AG04450 (cell line): ENCODE results near the gene CSNK2A3. TPM values are rescaled to one million over a fixed set of nuclear protein-coding genes. Genes with fewer than 3 reads are reported as not detected.

ENCODE experiments used
- CTCF ChIA-PET: fragments of 300-600, 350-600 bp; formaldehyde crosslinking; extraction: SDS; loops from one replicate; lab custom pipeline; 2022; ENCODE audit warnings: antibody characterized with exemption, inconsistent platforms; lab: Charles Lee
- POLR2A ChIA-PET: fragments of 350-600 bp; formaldehyde crosslinking; extraction: SDS; loops from one replicate; lab custom pipeline; 2021; ENCODE audit warnings: antibody characterized with exemption, inconsistent platforms; lab: Yijun Ruan, JAX
- DNase-seq: peaks from one replicate; pipeline ENCODE4 v3.0.0-alpha.2; 2011; ENCODE audit warnings: low read depth, low spot score
- H3K27ac ChIP-seq: one replicate; pipeline ENCODE4 v1.5.1; 2012; ENCODE audit warnings: low read depth, low read length, control low read depth
- H3K27me3 ChIP-seq: one replicate; pipeline ENCODE4 v1.6.0; 2012; ENCODE audit warnings: low read length; ENCODE audit not compliant: control insufficient read depth, insufficient read depth
- H3K4me3 ChIP-seq: 2 replicates; pipeline ENCODE4 v1.5.1; 2011; ENCODE audit warnings: mild to moderate bottlenecking, low read depth, low read length, control low read depth
- H3K9me3 ChIP-seq: 2 replicates; pipeline ENCODE4 v1.5.1; 2012; ENCODE audit warnings: low read length; ENCODE audit not compliant: control insufficient read depth, insufficient read depth
- CTCF ChIP-seq: IDR thresholded peaks from 2 replicates; pipeline ENCODE4 v1.5.1; 2011; ENCODE audit warnings: low read depth, low read length, control low read depth, inconsistent platforms
- polyA plus RNA-seq: library from polyadenylated mRNA; depleted of rRNA; stranded (reverse); fragments of >200 nt; gene quantifications from 2 replicates; pipeline ENCODE4 v1.2.3, GENCODE V29; 2011

CSNK2A3 gene
- polyA plus RNA-seq, 1 experiment: 5.2 TPM

GRCh38 chr11:11332141-11332710 is 20.8 kb downstream of the CSNK2A3 start:
- no peaks in the 10 kb centered on the region; the same call in 1 of the 2 replicates for H3K9me3 ChIP-seq
- H3K27ac ChIP-seq: no peak overlapping the region
- POLR2A ChIA-PET: no interaction called here
- TF ChIP-seq CTCF: no peak
- no peak for DNase-seq
- no peak overlapping the region for H3K4me3 ChIP-seq
- no peaks in the 10 kb centered on the region for H3K27me3 ChIP-seq
- CTCF ChIA-PET: no interaction called here

GRCh38 chr11:11329062-11329806 is 23.8 kb downstream of the CSNK2A3 start:
- TF ChIP-seq CTCF: no peak
- ChIA-PET POLR2A (no interaction called here), CTCF (no interaction called here)
- Histone ChIP-seq H3K27me3 (no peaks in the 10 kb centered on the region), H3K9me3 (no peaks in the 10 kb centered on the region; the same call in 1 of the 2 replicates), H3K4me3 (no peak overlapping the region), H3K27ac (no peak overlapping the region)
- no peak for DNase-seq

GRCh38 chr11:11324090-11324489 is 29.0 kb downstream of the CSNK2A3 start:
- H3K27me3 ChIP-seq: no peaks in the 10 kb centered on the region
- TF ChIP-seq CTCF: no peak
- ChIA-PET POLR2A (no interaction called here), CTCF (no interaction called here)
- H3K27ac ChIP-seq: no peak overlapping the region
- DNase-seq: no peak
- no peak overlapping the region for H3K4me3 ChIP-seq
- no peaks in the 10 kb centered on the region; the same call in 1 of the 2 replicates for H3K9me3 ChIP-seq

GRCh38 chr11:11322101-11322500 is 30.9 kb downstream of the CSNK2A3 start:
- ChIA-PET POLR2A (no interaction called here), CTCF (no interaction called here)
- no peaks in the 10 kb centered on the region for H3K9me3 ChIP-seq
- no peaks in the 10 kb centered on the region for H3K27me3 ChIP-seq
- DNase-seq: no peak
- no peak overlapping the region for H3K27ac ChIP-seq
- no peak overlapping the region for H3K4me3 ChIP-seq
- TF ChIP-seq CTCF: no peak

GRCh38 chr11:11320825-11321224 is 32.2 kb downstream of the CSNK2A3 start:
- ChIA-PET CTCF (no interaction called here), POLR2A (no interaction called here)
- Histone ChIP-seq H3K4me3 (no peak overlapping the region), H3K27ac (no peak overlapping the region), H3K27me3 (no peaks in the 10 kb centered on the region), H3K9me3 (no peaks in the 10 kb centered on the region)
- no peak for TF ChIP-seq CTCF
- no peak for DNase-seq
